Ovary (tissue), 3 donors: ENCODE results near the gene MAL.

ENCODE experiments used
- CTCF ChIP-seq, 3 donors: fragments of 450-650 bp in 2 of 3; fragments of 200-600 bp in 1 of 3; IDR thresholded peaks; one replicate each; pipeline versions ENCODE4 v1.5.1 to v1.8.0; 2016 to 2022; ENCODE audit warnings: antibody characterized with exemption in 3 of 3, mild to moderate bottlenecking in 1 of 3
- POLR2A ChIP-seq: fragments of 450-650 bp; IDR thresholded peaks from one replicate; pipeline ENCODE4 v1.6.1; 2017; ENCODE audit warnings: antibody characterized with exemption, mild to moderate bottlenecking, moderate library complexity
- donor health status: DM: no; HTN: no; CAD: no.

DNA sequence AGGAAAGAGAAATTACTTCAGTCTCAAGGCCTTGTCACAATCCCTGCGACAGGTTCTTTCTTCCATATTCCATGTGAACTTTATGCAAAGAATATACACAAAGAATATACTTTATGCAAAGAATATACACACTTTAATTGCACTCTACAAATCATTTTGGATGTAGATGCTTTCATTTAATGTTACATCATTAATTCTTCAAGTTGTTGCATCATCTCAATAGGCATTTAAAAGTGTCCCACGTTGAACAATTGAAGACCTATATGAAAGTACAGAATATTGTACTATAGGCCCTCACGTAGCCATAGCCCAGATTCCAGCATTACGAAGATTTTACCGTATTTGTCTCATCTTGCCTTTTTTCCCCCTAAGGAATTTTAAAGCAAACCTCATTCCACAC is 33.1 kb upstream of the MAL start:
- TF ChIP-seq CTCF (IDR thresholded peaks at IDR 0.05) (no peak), POLR2A (no peak)
